Smooth muscle cell (in vitro differentiated cells): ENCODE measurements around the gene OR10A6. TPM values are rescaled to one million over a fixed set of nuclear protein-coding genes. Genes with fewer than 3 reads are reported as not detected.

Source experiments
- DNase-seq: peaks from one replicate; lab custom pipeline; 2025; ENCODE audit not compliant: unreplicated experiment; lab: John Stamatoyannopoulos, UW
- H2AFZ ChIP-seq: fragments of 200-600 bp; sonication (generic); 2 replicates; pipeline ENCODE4 v1.6.0; 2016; ENCODE audit warnings: antibody characterized with exemption, low read depth, mild to moderate bottlenecking
- H3F3A ChIP-seq: fragments of 200-600 bp; sonication (generic); 2 replicates; pipeline ENCODE4 v1.6.0; 2017; ENCODE audit warnings: antibody characterized with exemption, low read depth
- H3K27ac ChIP-seq: fragments of 200-600 bp; sonication (generic); 2 replicates; pipeline ENCODE4 v1.5.1; 2016; ENCODE audit warnings: low read depth, mild to moderate bottlenecking
- H3K27me3 ChIP-seq: fragments of 200-600 bp; sonication (generic); 2 replicates; pipeline ENCODE4 v1.6.1; 2016; ENCODE audit warnings: low read depth, mild to moderate bottlenecking
- H3K36me3 ChIP-seq: fragments of 200-600 bp; sonication (generic); 2 replicates; pipeline ENCODE4 v1.5.1; 2016; ENCODE audit warnings: low read depth
- H3K4me1 ChIP-seq: fragments of 200-600 bp; sonication (generic); 2 replicates; pipeline ENCODE4 v1.5.1; 2016; ENCODE audit warnings: low read depth
- H3K4me2 ChIP-seq: fragments of 200-600 bp; sonication (generic); 2 replicates; pipeline ENCODE4 v1.6.0; 2016; ENCODE audit warnings: mild to moderate bottlenecking
- H3K4me3 ChIP-seq: fragments of 200-600 bp; sonication (generic); 2 replicates; pipeline ENCODE4 v1.5.1; 2016; ENCODE audit warnings: mild to moderate bottlenecking
- H3K79me2 ChIP-seq: fragments of 200-600 bp; sonication (generic); 2 replicates; pipeline ENCODE4 v1.6.0; 2016; ENCODE audit warnings: low read depth, mild to moderate bottlenecking
- H3K9ac ChIP-seq: fragments of 200-600 bp; sonication (generic); 2 replicates; pipeline ENCODE4 v1.6.0; 2016; ENCODE audit warnings: low read depth
- H3K9me3 ChIP-seq: fragments of 200-600 bp; sonication (generic); replicated peaks from 2 replicates; pipeline ENCODE4 v1.5.1; 2016; ENCODE audit warnings: low read depth
- H4K20me1 ChIP-seq: fragments of 200-600 bp; sonication (generic); 2 replicates; pipeline ENCODE4 v1.6.0; 2016; ENCODE audit warnings: low read depth
- WGBS: methylation state at CpG from one replicate; pipeline ENCODE4 v1.1.7; 2016; ENCODE audit warnings: low lambda C conversion rate; 5-methylcytosine and 5-hydroxymethylcytosine counted together
- polyA plus RNA-seq: library from polyadenylated mRNA; unstranded; fragments of >200 nt; fragmentation: Nextera tagmentation; extraction: Ambion mirVana; gene quantifications from 2 replicates; pipeline ENCODE4 v1.2.1, GENCODE V29; 2016
- total RNA-seq: library from RNA; depleted of rRNA; stranded (reverse); fragments of >200 nt; gene quantifications from 2 replicates; pipeline ENCODE4 v1.2.3, GENCODE V29; 2014
- TF ChIP-seq, protein P1 (sequence below): fragments of 200-600 bp; sonication (generic); IDR thresholded peaks from 2 replicates; pipeline ENCODE4 v1.5.1; 2017; ENCODE audit warnings: borderline replicate concordance, mild to moderate bottlenecking, antibody characterized with exemption; ENCODE audit not compliant: insufficient read depth, poor library complexity, severe bottlenecking

The OR10A6 gene
- total and polyA plus RNA-seq, 2 experiments from 2014 or later: 0.31 TPM; not detected in 1

DNA sequence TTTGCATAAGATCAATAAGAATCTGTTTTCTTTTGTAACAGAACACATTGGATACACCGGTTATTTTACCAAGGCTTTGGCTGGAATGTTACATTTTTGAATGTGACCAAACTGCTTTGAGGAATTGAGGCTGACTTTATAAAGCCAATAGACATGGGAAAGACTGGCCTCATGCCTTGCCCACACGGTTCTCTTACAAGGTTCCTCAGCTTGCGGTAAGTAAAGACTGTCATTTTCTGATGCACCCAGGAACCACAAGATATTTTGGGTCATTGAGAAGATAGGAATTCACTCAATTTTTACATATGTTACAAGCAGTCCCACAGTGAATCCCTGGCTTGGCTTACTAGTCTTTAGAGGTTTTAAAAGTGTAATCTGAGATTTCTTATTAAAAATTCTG, 23.9 kb downstream of the OR10A6 start:
- TF ChIP-seq, protein P1, sequence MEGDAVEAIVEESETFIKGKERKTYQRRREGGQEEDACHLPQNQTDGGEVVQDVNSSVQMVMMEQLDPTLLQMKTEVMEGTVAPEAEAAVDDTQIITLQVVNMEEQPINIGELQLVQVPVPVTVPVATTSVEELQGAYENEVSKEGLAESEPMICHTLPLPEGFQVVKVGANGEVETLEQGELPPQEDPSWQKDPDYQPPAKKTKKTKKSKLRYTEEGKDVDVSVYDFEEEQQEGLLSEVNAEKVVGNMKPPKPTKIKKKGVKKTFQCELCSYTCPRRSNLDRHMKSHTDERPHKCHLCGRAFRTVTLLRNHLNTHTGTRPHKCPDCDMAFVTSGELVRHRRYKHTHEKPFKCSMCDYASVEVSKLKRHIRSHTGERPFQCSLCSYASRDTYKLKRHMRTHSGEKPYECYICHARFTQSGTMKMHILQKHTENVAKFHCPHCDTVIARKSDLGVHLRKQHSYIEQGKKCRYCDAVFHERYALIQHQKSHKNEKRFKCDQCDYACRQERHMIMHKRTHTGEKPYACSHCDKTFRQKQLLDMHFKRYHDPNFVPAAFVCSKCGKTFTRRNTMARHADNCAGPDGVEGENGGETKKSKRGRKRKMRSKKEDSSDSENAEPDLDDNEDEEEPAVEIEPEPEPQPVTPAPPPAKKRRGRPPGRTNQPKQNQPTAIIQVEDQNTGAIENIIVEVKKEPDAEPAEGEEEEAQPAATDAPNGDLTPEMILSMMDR: no peak
- Histone ChIP-seq H3K27ac (peak overlapping the region; percentile 17), H3K4me3 (no peak overlapping the region), H3K9ac (no peak overlapping the region), H3K79me2 (no peaks in the 10 kb centered on the region), H2AFZ (no peak overlapping the region), H3F3A (no peaks in the 10 kb centered on the region), H3K4me1 (peaks cover 34% of the 10 kb centered on the region), H4K20me1 (no peaks in the 10 kb centered on the region), H3K4me2 (peak overlapping the region; percentile 64), H3K9me3 (no peaks in the 10 kb centered on the region), H3K27me3 (no peaks in the 10 kb centered on the region), H3K36me3 (no peaks in the 10 kb centered on the region)
- no peak for DNase-seq
- 30% methylated on average over 3 of the region's 3 CpGs for WGBS

DNA sequence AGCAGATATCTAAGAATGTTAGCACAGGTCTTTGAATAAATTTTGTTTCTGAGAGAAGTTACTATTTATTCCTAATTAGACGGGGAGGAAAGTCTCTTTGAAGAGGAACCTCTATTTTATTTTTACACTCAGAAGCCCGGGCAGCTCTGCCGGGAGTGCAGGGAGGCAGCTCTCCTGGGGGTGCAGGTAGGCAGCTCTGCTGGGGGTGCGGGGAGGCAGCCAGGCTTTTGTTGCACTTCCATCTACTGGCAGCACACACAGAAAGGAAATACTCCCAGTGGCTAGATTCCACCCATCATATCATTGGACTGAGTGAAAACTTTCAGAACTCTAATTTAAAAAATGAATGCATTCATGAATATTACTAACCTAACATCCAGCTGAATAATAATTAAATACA, 24.6 kb downstream of the OR10A6 start:
- H3K4me2 ChIP-seq: peak overlapping the region; percentile 64
- H3K4me1 ChIP-seq: peaks cover 34% of the 10 kb centered on the region
- DNase-seq: no peak

DNA sequence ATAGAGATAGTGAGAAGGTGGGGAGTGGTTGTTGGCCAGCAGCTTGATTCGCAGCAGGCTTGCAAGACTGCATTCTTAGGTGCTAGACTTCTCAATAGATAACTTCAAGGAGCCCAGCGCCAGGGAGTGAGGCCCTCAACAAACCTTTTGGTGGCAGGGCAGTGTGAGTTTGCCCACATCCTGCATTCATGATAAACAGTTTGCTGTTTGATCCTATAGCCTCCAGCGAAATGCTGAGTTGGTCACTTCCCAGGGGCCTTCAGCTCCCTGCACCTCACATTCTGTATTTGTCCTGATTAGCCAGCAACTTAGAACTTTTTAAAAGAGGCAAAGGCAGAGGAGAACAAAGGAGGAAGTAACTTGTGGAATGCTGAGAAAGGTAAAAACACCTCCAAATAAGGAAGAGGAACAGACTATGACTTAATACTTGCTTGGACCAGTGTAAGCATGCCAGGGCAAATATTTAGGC, 25.1 kb downstream of the OR10A6 start:
- no peak overlapping the region for H3K9ac ChIP-seq

More for the DNA sequence above, 24.6 kb downstream of the OR10A6 start:
- H3K27ac ChIP-seq: peak overlapping the region; percentile 17
- WGBS: 20% methylated on average over 4 of the region's 4 CpGs
- no peaks in the 10 kb centered on the region for H3F3A ChIP-seq
- no peaks in the 10 kb centered on the region for H3K36me3 ChIP-seq
- no peaks in the 10 kb centered on the region for H3K9me3 ChIP-seq
- no peak overlapping the region for H3K9ac ChIP-seq
- peak overlapping the region; percentile 22 for H2AFZ ChIP-seq
- H3K4me3 ChIP-seq: no peak overlapping the region
- no peaks in the 10 kb centered on the region for H4K20me1 ChIP-seq
- H3K79me2 ChIP-seq: no peaks in the 10 kb centered on the region
- TF ChIP-seq, protein P1: no peak
- no peaks in the 10 kb centered on the region for H3K27me3 ChIP-seq

More for the DNA sequence above, 25.1 kb downstream of the OR10A6 start:
- H3K9me3 ChIP-seq: no peaks in the 10 kb centered on the region
- TF ChIP-seq, protein P1: no peak
- H3K36me3 ChIP-seq: no peaks in the 10 kb centered on the region
- no peaks in the 10 kb centered on the region for H3F3A ChIP-seq
- H3K79me2 ChIP-seq: no peaks in the 10 kb centered on the region
- H3K4me1 ChIP-seq: peaks cover 31% of the 10 kb centered on the region
- no peaks in the 10 kb centered on the region for H3K27me3 ChIP-seq
- no peak for DNase-seq
- H3K4me3 ChIP-seq: no peak overlapping the region
- H2AFZ ChIP-seq: peak overlapping the region; percentile 22
- H4K20me1 ChIP-seq: no peaks in the 10 kb centered on the region
- H3K4me2 ChIP-seq: peak overlapping the region; percentile 64
- WGBS: 18% methylated on average over 3 of the region's 3 CpGs
- H3K27ac ChIP-seq: no peak overlapping the region
